Activated CD4-positive, alpha-beta T cell treated with anti-CD3 and anti-CD28 coated beads, Interleukin-2, Interleukin-4, amounts not matched to agents 100 ng/mL and 50 ng/mL, durations not matched to agents 16 hours and 8 hours (primary cell): ENCODE data around the gene TMEM30A.
A peak's percentile ranks its signal among the peaks of the same experiment; 100 is the strongest.

Experiments
- DNase-seq: peaks from one replicate; pipeline ENCODE4 v3.0.0-alpha.2; 2020; ENCODE audit warnings: low spot score

TMEM30A gene

DNA sequence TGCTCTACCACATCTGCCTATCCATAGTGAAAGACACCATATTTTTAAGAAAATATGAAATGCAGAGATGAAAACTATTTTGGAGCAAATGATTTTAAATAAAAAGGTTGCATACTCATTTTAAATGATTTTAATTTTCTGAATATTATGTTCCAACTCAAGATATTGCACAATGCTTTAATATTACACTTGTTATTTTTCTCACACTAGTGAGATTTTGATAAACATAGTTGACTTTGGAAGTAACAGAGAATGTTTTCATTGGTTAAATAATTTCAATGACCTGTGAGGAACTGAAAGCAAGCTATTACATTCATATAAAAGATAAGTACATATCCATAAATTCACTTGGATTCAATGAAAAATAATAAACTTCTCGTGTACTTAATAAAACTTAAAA, 7.2 kb upstream of the TMEM30A start:
- no peak for DNase-seq

DNA sequence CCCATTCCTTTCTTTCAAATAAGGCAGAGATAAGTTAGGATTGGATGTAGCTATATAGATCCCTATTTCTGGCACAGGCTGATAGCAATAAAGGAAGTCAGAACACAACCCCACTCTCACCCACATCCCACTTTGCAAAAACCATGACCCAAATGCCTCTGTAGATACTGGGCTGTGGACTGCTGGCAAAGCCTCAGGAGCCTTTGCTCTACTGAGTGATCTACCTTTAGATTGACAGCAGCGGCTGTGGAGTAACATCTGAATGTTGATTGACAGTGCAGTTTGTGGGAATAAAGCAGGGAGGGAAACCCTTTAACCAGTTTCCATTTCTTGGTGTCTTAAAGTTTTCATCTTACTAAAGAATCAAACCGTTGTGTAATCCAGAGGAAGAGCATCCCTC, 6.7 kb upstream of the TMEM30A start:
- no peak for DNase-seq

DNA sequence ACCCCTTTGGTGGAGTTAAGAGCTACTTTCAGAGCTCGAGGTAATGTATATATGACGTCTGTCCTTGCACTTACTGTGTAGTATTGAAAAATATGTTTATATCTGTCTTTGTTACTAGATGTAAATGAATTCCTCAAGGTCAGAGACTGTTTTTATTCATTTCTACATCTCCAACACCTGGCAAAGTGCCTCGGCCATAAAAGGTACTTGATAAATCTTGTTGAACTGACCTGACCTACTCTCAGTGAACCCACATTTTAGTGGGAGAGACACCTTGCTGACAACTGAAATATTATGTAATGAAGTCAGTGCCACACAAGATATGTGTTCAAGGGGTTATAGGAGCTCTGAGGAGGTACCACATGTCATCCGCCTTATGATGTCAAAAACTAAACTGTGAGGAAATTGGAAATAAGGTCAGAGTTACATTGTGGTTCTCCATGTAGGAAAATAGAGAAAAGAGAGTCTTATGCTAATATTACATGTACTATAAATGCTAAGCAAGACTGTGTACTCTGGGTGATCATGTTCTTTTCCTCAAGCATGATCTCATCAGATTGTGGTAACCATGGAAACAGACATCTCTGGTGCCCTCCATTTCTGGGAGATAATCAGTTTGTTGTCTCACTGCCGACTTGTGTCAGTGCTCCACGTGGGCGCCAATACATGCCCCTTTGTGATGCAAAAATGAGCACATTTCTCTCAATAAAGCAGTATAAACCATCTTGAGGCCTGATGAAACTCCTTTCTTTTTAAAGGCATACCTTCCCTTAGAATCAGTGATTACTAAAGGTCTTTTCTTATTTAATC, 5.7 kb upstream of the TMEM30A start:
- DNase-seq: no peak

DNA sequence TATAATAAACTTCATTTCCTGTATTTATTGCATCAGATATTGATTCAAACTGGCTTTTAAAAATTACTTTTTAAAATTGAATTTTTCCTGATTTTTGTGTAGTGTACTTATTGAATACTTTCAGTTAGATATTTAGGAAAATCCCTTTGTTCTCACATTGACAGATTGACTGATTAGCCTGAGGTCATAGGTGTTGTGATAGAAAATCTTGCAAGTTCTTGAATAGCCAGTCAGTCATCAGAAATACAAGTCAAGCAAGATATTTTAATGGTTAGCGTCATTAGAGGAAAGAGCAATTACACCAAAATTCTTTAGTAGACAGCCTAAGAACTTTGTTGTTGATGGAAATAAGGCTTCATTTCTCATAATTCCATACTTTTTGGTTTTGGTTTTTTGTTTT, 3.4 kb upstream of the TMEM30A start:
- DNase-seq: no peak

DNA sequence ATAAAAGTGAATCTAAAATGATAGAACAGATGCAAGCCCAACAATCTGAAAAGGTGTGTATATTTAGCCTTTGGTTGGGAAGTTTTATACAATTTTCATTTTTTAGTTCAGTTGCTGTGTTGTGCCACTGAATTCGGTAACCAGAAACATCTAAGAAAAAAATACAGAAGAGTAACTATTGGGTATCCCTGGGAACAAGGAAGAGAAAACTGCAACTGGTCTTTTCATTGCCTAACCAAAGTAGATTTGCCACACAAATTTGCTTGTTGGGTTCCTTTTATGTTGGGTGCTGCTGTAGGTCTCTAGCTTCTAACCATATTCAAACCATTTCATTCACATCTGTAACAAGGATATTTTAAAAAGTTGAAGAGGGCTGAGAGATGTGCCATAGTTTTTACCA, 2.8 kb upstream of the TMEM30A start:
- no peak for DNase-seq

DNA sequence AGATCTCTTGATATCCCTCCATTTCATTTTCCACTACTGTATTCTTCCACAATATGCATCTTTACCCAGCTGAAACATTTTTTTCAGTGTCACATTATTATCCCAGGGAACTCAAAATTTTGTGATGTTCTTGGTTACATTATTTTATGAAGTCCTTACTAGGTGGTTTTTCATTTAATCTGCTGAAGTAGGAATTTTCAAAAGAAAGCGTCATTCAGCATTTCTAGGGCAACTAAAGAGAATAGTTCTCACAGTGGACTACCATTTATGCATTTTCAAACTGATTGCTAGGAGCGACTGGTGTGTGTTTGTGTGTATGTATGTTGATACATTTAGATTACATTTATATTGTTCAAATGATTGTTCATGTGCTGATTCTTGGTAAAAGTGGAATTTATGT, 2.4 kb upstream of the TMEM30A start:
- no peak for DNase-seq

DNA sequence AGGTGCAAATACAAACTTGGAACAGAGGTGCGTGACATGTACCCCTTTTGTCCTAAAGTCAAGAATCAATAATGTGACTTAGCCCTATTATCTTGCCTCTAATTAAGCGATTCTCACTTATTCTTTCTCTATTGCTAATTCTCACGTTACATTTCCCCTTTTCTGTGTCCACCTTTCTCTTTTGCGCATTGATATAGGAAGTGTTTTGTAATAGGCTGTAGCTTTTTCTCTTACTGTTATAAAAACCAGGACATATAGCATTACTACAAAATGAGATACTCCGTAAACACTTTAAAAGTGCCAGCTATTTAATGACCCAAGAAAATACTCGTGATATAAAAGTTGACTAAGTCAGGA, 669 bp upstream of the TMEM30A start:
- peak; percentile 5 for DNase-seq

DNA sequence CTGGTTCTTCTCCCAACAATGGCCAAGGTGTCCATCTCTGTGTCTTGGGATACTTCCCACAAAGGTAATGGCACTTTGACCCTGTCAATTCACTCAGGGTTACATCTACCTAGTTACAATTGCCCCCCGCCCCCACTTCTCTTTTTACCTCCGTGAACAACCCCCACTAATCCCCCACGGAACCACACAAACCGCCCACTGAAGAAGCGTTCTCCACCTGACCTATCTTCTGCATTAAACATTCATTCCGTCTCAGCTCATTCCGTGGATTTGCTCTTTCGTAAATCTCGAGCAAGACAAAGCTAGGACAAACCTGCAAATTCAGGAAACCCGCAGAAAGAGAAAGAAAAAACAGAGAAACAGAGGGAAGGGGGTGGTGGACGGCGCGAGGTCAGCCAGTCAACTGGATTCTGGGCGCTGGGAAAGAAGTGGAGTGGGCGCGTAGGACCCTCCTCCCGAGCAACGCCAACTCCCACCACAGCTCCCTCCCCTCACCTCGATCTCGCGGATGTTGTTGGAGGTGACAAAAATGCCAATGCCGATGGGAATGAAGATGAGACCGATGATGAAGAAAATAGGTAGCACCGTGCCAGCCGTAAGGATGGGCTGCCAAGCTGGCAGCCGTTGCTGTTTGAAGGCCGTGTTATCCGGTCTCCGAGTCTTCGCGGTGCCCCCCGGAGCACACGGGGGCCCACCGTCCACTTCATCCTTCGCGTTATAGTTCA, 523 bp downstream of the TMEM30A start:
- DNase-seq: no peak

DNA sequence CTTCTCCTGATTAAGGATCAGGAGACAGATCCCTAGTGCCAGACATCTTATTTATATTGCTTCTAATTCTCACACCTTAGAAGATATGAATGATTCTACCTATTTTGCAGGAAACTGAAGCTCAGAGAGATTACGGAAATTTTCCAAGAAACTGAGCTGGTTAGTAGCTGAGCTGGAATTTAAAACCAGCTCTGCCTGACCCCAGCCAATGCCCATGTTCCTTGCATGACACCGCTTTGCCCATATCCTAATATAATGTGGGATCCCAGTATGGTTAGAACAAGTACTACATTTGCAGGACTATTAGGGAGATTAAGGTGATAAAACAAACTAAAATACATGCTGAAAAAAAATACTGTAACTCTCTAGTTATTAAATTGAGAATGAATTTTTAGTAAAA, 1.9 kb downstream of the TMEM30A start:
- no peak for DNase-seq

DNA sequence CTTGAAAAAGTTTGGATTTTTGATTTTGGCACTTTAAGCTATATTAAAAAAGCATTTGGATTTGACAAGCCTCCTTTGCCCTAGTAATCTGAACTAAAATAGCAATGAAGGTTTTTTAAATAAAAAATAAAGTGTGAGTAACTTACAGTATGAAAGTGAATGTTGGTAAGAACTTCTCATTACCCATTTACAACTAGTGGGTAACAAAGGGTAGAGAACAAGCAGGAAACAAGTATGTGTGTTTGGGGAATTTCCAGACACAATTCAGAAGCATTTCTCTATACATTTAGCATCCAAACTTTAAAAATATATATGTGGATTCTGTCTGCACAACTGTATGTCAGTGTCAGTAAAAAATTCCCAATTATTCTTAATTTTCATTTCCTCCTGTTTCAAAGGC, 2.9 kb downstream of the TMEM30A start:
- peak; percentile 31 for DNase-seq

DNA sequence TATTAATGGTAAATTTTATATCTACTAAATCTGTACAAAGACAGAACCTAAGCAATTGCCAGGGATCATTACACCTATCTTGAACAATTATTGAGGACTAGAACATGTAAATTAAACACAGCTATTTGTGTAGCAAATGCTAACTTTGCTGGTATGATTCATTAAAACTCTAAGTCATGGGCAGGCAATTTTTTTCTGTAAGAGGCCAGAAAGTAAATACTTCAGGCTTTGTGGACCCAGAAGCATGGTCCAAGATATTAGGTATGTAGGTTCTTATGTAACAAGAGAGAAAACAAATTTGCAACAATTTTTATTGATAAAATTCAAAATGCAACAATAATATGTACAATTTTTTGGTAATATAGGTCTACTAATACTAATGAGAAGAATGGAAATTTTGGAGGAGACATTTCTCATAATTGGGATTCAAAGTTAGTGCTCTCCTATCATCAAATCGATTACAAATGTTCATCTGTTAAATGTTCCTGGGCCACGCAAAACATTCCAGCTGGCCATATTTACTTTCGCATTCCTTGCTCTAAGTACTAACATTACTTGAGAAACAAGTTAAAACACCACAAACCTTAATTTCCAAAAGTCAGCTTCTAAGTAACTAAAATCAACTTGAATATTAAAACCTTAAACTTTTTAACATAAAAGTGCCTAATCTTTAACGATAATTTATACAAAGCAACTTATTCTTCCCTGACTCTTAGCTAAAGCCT, 4.3 kb downstream of the TMEM30A start:
- DNase-seq: no peak

DNA sequence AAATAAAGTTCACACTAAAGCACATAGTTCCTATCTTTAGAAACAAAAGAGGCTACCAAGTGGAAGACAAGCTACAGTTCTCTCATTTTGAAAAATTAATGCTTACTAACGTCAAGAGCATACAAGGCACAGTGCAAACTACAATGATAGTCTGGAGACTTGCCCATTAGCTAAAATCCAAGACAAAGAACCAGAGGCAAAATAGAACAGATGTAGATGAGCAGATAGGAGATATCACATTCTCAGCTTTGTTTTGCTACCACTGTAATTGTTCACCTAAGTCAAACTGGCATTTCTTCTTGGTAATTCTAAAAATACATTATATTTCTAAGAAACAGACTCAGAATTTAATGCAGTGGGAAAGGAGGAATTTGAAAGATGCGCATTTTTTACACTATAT, 5.2 kb downstream of the TMEM30A start:
- DNase-seq: no peak

DNA sequence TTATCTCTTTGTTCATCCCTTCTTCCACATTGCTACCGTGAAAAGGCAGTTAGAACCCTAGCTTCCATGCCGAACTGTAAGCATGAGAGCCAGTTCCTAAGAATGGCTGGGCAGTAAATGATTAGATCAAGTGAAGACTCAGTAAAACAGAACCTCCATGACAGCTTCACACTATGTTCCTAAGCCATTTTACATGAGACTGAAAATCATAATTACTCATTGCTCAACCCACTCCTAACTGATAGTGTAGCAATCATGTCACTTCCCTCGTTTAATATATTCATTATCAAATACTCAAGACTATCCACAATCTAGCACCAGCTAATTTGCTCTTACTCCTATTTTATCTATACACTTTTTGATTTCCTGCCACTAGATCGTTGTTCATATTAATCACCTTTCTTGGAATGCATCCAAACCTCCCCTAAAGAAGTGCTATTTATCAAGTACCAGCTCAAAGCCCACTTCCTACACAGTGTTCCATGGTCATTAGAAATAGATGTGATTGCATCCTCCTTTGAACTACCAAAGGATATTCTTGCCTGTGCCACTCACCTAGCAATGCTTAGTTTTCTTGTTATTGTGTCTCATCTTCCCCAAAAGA, 6.0 kb downstream of the TMEM30A start:
- peak; percentile 8 for DNase-seq

DNA sequence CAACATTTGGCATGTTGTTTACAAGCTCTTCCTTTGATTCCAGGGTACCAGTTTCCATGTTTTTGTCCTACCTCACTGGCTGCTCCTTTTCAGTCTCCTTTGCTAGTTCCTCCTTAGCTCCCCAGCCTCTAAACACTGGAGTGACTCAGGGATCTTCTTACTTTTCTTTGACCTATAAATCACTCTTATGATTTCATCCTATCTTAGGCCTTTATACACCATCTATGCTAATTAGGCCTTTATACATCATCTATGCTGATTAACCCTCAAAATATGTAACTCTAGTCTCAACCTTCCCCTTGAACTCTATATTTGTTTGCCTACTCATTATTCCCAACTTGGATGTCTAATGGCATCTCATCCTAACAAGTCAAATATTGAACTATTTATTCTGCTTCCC, 9.5 kb downstream of the TMEM30A start:
- DNase-seq: no peak

DNA sequence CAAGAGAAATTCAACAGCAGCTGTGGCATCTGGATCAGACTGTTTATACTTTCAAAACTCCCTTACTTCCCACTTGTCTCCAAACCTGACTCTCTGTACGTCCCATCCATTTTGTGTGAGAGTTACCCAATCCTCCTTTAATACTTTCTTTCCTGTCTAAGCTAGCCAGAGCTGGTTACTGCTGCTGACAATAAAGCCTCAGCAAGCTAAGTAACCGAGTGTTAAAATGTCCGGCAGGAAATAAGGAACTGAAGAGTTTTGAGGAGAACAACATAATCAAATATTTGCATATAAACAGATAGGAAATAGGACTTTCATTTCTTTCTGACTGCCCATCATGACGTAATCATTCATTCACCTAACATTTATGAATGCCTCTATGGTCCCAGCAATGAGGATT, 11.6 kb downstream of the TMEM30A start:
- DNase-seq: no peak

DNA sequence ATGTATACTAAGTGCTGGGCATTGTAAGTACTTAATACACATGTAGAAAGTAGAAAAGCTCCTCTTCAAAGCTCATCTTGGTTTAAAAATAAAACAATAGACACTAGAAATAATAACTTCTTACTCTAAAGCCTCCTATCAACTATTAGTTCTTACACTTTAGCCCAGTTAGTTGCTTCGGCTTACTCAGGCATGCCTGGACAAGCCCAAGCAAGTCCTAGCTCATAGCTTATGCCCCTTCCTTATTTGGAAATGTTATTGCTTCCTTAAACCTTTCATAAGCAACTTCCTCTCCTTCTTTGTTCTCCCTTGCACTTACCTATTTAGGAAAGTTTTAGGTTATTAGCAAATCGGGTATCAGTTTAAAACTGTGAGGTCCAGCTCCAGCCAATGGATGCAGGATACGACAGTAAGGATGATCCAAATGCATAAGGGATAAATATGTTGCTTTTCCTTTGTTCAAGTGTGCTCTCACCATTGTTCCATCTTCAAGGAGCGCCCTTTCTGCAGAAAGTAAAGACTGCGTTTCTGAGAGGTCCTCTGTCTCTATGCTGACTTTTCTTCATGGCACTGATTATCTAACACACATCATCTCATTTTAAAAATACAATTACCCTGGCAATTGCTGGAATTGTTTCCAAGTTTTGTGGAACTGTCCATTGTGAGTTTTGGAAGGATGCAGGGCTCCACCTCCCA, 12.3 kb downstream of the TMEM30A start:
- DNase-seq: no peak

DNA sequence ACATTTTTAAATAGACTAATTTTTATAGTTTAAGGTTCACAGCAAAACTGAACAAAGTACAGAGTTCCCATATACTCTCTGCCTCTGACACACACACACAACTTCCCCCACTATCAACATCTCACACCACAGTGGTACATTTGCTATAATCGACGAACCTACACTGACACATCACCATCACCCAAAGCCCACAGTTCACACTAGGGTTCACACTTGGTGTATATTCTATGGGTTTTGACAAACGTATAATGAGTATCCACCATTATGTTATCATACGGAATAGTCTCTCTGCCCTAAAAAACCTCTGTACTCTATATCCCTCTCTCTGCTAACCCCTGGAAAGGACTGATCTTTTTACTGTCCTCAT, 15.6 kb downstream of the TMEM30A start:
- DNase-seq: no peak

DNA sequence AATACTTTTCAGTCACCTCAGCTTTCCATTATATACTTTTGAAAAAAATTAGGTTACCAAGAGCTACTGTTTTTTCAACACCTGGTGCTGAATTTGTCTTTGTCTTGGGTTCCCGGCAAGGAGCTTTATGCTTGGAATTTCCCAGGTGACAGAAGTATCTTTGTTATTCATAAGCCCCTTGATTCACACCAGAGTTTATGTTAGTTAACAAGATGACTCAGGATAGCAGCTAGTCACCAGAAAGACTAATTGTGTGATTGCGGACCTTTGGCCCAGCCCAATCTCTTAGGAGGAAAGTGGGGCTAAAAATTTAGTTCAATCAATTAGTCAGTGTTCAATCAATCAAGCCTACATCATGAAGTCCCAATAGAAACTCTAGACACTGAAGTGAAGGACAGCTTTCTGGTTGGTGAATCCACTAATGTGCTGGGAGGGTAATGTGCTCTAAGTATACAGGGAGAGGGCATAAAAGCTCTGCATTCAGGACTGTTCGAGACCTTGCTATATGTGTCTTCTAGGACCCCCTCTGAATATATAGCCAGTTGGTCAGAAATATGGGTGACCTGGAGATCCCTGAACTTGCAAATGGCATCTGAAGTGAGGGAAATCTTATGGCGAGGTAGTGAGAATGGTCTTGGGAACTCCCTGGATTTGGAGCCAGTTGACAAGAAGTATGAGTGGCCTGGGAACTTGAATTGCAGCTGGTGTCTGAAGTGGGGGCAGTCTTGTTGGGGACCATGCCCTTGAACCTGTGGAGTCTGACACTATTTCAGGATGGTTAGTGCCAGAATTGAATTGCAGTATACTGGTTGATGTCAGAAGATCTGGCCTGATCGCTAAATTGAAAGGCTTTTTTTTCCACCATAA, 16.2 kb downstream of the TMEM30A start:
- peak; percentile 9 for DNase-seq

DNA sequence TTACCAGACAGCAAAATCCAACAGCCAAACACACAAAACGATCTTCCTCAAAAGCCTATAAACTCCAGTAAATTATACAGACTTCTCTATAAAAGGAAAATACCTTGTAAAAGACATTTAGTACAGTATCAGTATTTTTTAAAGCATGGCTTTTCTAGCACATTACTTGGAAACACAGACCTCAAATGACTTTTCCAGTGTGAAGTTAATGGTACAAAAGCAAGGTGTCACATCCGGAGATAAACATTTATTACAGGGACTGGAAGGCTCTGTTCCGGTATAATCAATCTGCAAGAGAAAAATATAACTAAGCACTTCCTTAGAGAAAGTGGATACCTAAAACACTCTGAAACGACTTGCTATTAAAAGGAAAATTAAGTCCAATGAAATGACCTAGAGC, 17.1 kb downstream of the TMEM30A start:
- no peak for DNase-seq

DNA sequence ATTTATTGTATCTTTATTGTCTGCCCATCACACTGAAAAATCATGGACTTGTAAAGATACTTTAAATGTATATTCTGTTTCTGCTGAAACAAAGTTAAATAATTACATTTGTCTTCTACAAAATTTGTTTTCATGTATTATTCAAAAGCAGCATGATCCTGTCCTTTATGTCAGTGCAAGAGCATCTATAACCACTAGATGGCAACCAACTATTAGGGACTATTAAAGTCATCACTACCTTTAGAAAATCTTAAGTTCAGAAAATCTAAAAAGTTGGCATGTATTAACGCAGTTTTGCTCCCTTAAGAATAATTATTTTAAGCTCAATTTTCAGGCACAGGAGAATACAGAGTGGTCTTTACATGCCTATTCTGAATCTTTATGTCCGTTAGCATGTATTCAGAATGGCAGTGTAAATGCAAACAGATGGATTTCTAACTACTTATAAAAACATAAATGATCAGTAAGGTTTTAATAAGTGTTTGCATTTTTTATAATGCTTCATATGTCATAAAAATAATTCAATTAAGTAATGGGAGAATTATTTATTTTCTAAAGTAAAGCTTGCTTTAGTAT, 17.8 kb downstream of the TMEM30A start:
- DNase-seq: peak; percentile 24

DNA sequence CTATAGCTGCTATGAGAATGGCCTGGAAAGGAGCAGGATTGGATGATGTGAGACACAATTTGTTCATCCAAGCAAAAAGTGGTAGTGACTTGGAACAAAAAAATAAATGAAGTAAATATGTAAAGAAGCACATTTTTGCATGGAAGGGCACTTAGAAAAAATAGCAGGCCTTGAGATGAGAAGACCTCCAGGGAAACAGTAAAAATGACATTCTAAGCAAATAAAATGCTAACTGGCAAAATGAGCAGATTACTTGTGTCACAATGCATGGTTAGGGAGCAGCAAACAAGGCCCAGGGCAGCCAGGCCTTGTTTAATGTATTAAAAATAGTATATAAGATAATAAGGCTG, 21.2 kb downstream of the TMEM30A start:
- DNase-seq: no peak
